ENCODE measurements around the gene CELSR1. TPM values are rescaled to one million over a fixed set of nuclear protein-coding genes. Genes with fewer than 3 reads are reported as not detected.

Gene CELSR1
- total and polyA plus RNA-seq, 10 donors = 4.3 to 13.1 (median 8.4) TPM

- Histone ChIP-seq H3K9me3 (peaks cover 0 to 28% (median 21%) of the 10 kb centered on the region in 8 donors), H3K27ac (no peak overlapping the region), H3K4me1 (peaks cover 0 to 8% (median 5%) of the 10 kb centered on the region in 6 donors), H3K36me3 (peaks cover 0 to 64% (median 4%) of the 10 kb centered on the region in 6 donors), H3K27me3 (replicated peaks in 1 of 7) (peaks cover 0 to 7% (median 0%) of the 10 kb centered on the region in 7 donors), H3K4me3 (no peak overlapping the region)
- no peak for DNase-seq
- intact Hi-C loops (cut with DNase I; ENCODE audit: low total_unique reads) = no loop called here
- 84 to 88% (median 86%) methylated on average over 29 of the region's 29 CpGs for WGBS, 5 donors
- TF ChIP-seq CTCF (IDR thresholded peaks at IDR 0.05 in 8 of 11, conservative IDR thresholded peaks at IDR 0.05 in 3 of 11) (no peak), POLR2A (IDR thresholded peaks at IDR 0.05) (no peak), POLR2AphosphoS5 (IDR thresholded peaks at IDR 0.05) (no peak)
Measured at GRCh38 chr22:46379066-46379930, 158.1 kb downstream of the CELSR1 start.

GRCh38 chr22:46378426-46379065, 158.9 kb downstream of the CELSR1 start:
- peaks cover 0 to 59% (median 4%) of the 10 kb centered on the region in 6 donors for H3K36me3 ChIP-seq
- no peak for TF ChIP-seq CTCF (IDR thresholded peaks at IDR 0.05 in 8 of 11, conservative IDR thresholded peaks at IDR 0.05 in 3 of 11)
- TF ChIP-seq POLR2A (IDR thresholded peaks at IDR 0.05) = no peak
- no peak for TF ChIP-seq POLR2AphosphoS5 (IDR thresholded peaks at IDR 0.05)
- H3K4me3 ChIP-seq = no peak overlapping the region
- DNase-seq = no peak
- WGBS, 5 donors = 78 to 86% (median 82%) methylated on average over 13 to 22 of the region's 22 CpGs
- peaks cover 0 to 28% (median 21%) of the 10 kb centered on the region in 8 donors for H3K9me3 ChIP-seq
- H3K27ac ChIP-seq = no peak overlapping the region
- intact Hi-C loops (cut with DNase I; ENCODE audit: low total_unique reads) = no loop called here
- peaks cover 0 to 15% (median 11%) of the 10 kb centered on the region in 6 donors for H3K4me1 ChIP-seq
- H3K27me3 ChIP-seq (replicated peaks in 1 of 7) = peaks cover 0 to 14% (median 0%) of the 10 kb centered on the region in 7 donors

DNA sequence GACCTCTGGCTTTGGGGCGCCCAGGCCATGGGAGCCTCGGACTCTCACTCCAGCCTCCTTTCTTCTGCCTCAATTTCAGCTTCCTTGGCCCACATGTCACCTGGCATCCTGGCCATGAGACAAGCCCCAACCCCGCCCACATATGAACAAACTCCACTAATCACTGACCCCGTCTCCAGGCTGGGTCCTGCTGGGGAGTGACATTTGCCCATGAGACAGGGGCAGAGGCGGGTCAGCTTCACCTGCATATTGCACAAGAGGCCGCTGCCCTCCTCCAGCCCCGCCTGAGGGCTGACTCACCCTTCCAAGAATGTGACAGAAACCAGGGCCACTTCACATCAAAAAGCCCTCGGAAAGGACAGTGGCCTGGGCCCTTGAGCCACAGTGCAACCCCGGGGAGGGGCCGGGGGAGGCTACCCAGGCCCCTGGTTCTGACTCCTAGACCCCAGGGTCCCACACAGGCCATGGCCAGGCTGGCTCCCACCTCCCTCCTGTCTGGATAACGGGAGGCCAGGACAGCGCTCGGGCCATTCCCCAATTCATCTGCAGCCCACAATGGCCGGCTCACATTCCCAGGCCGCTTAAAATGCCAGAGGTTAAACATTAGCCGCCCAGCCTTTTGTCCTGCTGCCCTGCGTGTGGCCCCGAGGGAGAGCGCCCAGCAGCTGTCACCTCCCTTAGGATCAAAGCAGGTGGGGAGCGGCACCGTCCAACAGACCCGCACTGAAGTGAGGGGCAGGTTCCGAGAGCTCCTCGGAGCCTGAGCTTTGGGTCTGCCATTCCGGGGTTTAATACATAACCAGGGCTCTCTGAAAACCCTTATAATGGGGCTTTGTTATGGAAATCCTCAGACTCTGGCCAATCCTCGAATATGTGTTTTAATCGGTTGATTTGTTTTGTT, 159.6 kb downstream of the CELSR1 start:
- Histone ChIP-seq H3K36me3 (peaks cover 0 to 57% (median 4%) of the 10 kb centered on the region in 6 donors), H3K9me3 (peaks cover 0 to 28% (median 21%) of the 10 kb centered on the region in 8 donors), H3K4me1 (peaks cover 0 to 22% (median 11%) of the 10 kb centered on the region in 6 donors), H3K27me3 (replicated peaks in 1 of 7) (peaks cover 0 to 21% (median 0%) of the 10 kb centered on the region in 7 donors), H3K4me3 (no peak overlapping the region), H3K27ac (no peak overlapping the region)
- intact Hi-C loops (cut with DNase I; ENCODE audit: low total_unique reads) = no loop called here
- DNase-seq = no peak
- 82 to 91% (median 87%) methylated on average over 20 to 27 of the region's 27 CpGs for WGBS, 5 donors
- TF ChIP-seq POLR2A (IDR thresholded peaks at IDR 0.05) (no peak), CTCF (IDR thresholded peaks at IDR 0.05 in 8 of 11, conservative IDR thresholded peaks at IDR 0.05 in 3 of 11) (no peak), POLR2AphosphoS5 (IDR thresholded peaks at IDR 0.05) (no peak)

All from spleen (tissue), 11 donors.